Measurements from ENCODE around the gene DPEP2NB. TPM values are rescaled to one million over a fixed set of nuclear protein-coding genes. Genes with fewer than 3 reads are reported as not detected.
"Not testable (repeated sequence)": the region's sequence is repeated elsewhere in the genome, so short reads cannot be mapped to it uniquely, and the experiment has no call there.

The DPEP2NB gene
- total RNA-seq, 4 donors from 2014 or later: not detected

DNA sequence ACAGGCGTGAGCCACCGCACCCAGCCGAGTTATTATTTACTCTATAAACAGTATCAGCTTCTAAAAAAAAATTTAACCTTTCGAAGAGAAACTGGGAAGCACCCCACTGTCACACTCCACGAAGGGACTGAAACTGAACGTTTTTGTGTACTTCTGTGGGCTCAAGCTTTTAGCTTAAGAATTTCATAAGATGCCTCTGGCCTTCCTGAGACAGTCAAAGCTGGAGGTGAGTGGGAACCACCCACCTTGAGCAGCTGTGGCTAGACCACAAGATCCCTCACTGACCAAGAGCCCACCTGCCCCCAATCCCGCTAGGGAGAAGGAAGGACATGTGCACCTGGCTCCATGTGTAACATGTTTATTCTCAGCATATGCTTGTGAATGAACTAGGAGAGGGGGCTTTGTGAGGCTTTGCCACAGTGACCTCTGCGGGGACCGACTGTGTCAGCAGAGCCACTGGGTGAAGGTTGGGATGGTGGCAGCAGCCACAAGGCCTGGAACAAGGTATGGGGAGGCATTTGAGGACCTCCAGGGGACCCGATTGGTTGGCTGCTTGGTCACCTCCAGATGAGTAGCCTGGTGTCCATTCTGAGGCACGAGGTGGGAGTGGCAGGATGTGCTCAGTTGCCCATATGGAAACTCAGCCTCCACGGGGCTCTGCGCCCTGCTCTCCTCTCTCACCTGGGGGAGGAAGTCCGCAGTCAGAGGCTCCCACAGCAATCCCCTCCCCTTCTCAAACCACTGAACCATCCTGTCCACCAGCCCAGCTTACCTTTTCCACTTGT lies 40.2 kb downstream of the DPEP2NB start:
- Histone ChIP-seq H3K4me3 (no peak overlapping the region), H3K27me3 (peaks cover 0 to 14% (median 3%) of the 10 kb centered on the region in 4 donors), H3K36me3 (no peaks in the 10 kb centered on the region), H3K9me3 (no peaks in the 10 kb centered on the region), H3K27ac (replicated peaks in 1 of 4) (no peak overlapping the region), H3K4me1 (peaks cover 0 to 5% (median 0%) of the 10 kb centered on the region in 4 donors)
- intact Hi-C loops (cut with DNase I): no loop called here
- DNase-seq (ENCODE audit: extremely low spot score): no peak
- WGBS: 88% methylated on average over 12 of the region's 14 CpGs
- TF ChIP-seq POLR2AphosphoS5 (IDR thresholded peaks at IDR 0.05): no peak
- no peak for TF ChIP-seq EP300 (IDR thresholded peaks at IDR 0.05)
- TF ChIP-seq, protein P1, sequence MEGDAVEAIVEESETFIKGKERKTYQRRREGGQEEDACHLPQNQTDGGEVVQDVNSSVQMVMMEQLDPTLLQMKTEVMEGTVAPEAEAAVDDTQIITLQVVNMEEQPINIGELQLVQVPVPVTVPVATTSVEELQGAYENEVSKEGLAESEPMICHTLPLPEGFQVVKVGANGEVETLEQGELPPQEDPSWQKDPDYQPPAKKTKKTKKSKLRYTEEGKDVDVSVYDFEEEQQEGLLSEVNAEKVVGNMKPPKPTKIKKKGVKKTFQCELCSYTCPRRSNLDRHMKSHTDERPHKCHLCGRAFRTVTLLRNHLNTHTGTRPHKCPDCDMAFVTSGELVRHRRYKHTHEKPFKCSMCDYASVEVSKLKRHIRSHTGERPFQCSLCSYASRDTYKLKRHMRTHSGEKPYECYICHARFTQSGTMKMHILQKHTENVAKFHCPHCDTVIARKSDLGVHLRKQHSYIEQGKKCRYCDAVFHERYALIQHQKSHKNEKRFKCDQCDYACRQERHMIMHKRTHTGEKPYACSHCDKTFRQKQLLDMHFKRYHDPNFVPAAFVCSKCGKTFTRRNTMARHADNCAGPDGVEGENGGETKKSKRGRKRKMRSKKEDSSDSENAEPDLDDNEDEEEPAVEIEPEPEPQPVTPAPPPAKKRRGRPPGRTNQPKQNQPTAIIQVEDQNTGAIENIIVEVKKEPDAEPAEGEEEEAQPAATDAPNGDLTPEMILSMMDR (IDR thresholded peaks at IDR 0.05): no peak
- TF ChIP-seq POLR2A (IDR thresholded peaks at IDR 0.05; ENCODE audit: low read depth): no peak

DNA sequence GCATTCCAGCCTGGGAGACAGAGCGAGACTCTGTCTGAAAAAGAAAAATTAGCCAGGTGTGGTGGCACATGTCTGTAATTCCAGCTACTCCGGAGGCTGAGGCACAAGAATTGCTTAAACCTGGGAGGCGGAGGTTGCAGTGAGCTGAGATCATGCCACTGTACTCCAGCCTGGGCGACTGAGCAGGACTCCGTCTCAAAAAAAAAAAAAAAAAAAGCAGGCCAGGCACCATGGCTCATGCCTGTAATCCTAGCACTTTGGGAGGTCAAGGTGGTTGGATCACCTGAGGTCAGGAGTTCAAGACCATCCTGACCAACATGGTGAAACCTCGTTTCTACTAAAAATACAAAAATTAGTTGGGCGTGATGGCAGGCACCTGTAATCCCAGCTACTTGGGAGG lies 43.4 kb downstream of the DPEP2NB start:
- H3K27me3 ChIP-seq; H3K4me3 ChIP-seq; intact Hi-C loops (cut with DNase I); H3K27ac ChIP-seq (replicated peaks in 1 of 4); H3K36me3 ChIP-seq; DNase-seq (ENCODE audit: extremely low spot score); H3K9me3 ChIP-seq: not testable (repeated sequence)
- 93% methylated on average over 7 of the region's 7 CpGs for whole genome bisulfite sequencing
- H3K4me1 ChIP-seq: peaks cover 0 to 17% (median 12%) of the 10 kb centered on the region in 4 donors

DNA sequence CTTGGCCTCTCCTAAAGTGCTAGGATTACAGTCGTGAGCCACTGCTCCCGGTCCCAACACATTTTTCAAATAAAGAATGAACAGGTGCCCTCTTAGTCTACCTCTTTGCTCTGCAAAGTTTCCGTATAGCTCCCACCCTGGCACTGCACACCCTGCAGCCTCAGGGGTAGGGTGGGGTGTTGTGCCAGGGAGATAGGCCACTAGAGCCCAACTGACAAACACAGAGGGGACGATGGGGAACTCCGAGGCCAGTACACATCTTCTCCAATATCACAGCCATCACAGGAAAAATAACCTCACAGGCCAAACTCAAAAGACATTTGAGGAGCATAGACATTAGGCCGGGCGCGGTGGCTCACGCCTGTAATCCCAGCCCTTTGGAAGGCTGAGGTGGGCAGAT lies 44.6 kb downstream of the DPEP2NB start:
- no peak for DNase-seq (ENCODE audit: extremely low spot score)
- Histone ChIP-seq H3K27me3 (no peaks in the 10 kb centered on the region), H3K36me3 (no peaks in the 10 kb centered on the region), H3K27ac (replicated peaks in 1 of 4) (no peak overlapping the region), H3K9me3 (no peaks in the 10 kb centered on the region), H3K4me3 (no peak overlapping the region), H3K4me1 (peaks cover 10 to 29% (median 24%) of the 10 kb centered on the region in 4 donors)
- TF ChIP-seq, protein P1 (IDR thresholded peaks at IDR 0.05): no peak
- TF ChIP-seq POLR2AphosphoS5 (IDR thresholded peaks at IDR 0.05) (no peak), EP300 (IDR thresholded peaks at IDR 0.05) (no peak), POLR2A (IDR thresholded peaks at IDR 0.05; ENCODE audit: low read depth) (no peak)
- intact Hi-C loops (cut with DNase I): no loop called here
- whole genome bisulfite sequencing: 94% methylated on average over 9 of the region's 9 CpGs

DNA sequence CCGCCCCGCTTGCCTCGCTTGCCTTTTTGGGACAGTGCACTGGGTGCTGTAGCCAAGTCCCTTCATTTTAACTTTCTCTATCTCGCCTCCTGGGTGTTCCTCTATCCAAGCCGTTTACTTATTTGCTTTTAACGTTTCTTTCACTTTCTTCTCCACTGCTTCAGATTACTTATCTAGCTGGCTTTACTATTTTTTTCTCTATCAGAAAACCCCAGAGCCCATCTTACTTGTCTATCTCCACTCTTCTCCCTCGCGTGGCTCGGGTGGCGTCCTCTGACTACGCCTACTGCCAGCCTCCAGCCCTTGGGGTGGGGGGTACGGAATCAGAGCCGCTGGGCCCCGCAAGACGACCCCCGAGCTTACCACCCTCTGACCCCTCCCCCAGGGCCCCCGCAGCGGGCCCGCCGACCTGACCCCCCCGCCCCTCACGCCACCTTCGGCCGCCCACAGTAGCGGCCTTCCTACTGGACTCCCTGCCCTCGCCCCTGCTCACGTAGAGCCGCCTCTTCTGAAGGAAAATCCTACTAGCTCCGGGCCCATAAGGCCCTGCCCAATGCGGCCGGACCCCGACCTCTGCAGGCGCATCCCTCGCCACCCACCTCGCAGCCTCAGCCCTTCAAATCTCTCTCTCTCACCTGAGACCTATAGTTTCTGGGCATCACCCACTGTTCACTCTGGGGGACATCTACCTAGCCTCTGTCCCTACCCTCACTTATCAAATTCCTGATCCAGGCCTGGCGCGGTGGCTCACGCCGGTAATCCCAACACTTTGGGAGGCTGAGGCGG lies 46.3 kb downstream of the DPEP2NB start:
- Histone ChIP-seq H3K27ac (replicated peaks in 1 of 4) (peak overlapping the region; percentile 96 to 100 (median 98)), H3K36me3 (no peaks in the 10 kb centered on the region), H3K27me3 (no peaks in the 10 kb centered on the region), H3K4me3 (peak overlapping the region; percentile 88 to 95 (median 92)), H3K4me1 (peaks cover 27 to 46% (median 41%) of the 10 kb centered on the region in 4 donors), H3K9me3 (no peaks in the 10 kb centered on the region)
- WGBS: 50% methylated on average over 40 of the region's 40 CpGs
- TF ChIP-seq, protein P1 (IDR thresholded peaks at IDR 0.05): no peak
- no peak for TF ChIP-seq POLR2AphosphoS5 (IDR thresholded peaks at IDR 0.05)
- no peak for TF ChIP-seq EP300 (IDR thresholded peaks at IDR 0.05)
- no peak for TF ChIP-seq POLR2A (IDR thresholded peaks at IDR 0.05; ENCODE audit: low read depth)
- DNase-seq (ENCODE audit: extremely low spot score): no peak
- intact Hi-C loops (cut with DNase I): no loop called here
